ENCODE results near the gene AMOTL1. TPM values are rescaled to one million over a fixed set of nuclear protein-coding genes. Genes with fewer than 3 reads are reported as not detected.

AMOTL1 gene
- total RNA-seq, 1 donor from 2014 or later: 29.8 TPM

GRCh38 chr11:94854770-94855633 is 86.8 kb downstream of the AMOTL1 start:
- DNase-seq (ENCODE audit: low read depth in 2 of 2): no peak

- no peak for DNase-seq (ENCODE audit: low read depth in 2 of 2)
Measured at GRCh38 chr11:94855666-94856065, 87.5 kb downstream of the AMOTL1 start.

DNA sequence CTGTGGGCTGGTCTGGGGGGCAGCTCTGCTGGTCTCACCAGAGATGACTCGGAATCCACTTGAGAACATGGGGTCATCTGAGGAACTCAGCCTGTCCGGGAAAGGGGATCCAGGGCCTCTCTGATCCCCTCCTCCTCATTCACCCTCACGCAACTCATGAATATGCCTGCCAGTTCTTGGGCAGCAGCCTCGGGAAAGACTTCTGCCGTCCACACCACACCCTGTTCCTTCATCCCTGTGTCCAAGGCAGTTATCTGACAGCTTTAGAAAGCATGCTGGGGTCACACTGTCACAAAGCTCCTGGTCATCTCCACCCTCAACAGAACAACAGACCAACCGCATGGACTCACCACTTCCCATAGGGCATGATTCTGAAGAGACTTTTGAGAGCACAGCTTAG is 88.3 kb downstream of the AMOTL1 start:
- DNase-seq (ENCODE audit: low read depth in 2 of 2): no peak

DNA sequence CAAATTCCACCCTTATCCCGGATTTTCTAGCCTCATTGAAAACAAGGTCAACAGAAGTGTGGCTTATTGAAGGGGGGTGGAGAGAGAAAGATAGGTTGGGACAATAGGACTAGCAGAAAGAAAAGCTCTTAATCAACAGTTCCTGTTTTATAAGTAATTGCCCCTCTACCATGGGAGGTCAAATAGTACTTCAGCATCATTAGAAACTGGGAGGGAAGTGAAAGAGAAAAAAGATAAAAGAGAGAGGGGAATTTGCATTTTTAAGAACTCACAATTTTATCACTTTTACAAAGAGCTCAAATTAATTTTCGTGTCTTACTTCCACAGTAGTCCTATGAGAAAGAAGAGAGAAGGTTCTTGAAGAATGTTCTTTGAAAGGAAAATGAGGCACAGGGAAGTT is 89.2 kb downstream of the AMOTL1 start:
- DNase-seq (ENCODE audit: low read depth in 2 of 2): no peak

DNA sequence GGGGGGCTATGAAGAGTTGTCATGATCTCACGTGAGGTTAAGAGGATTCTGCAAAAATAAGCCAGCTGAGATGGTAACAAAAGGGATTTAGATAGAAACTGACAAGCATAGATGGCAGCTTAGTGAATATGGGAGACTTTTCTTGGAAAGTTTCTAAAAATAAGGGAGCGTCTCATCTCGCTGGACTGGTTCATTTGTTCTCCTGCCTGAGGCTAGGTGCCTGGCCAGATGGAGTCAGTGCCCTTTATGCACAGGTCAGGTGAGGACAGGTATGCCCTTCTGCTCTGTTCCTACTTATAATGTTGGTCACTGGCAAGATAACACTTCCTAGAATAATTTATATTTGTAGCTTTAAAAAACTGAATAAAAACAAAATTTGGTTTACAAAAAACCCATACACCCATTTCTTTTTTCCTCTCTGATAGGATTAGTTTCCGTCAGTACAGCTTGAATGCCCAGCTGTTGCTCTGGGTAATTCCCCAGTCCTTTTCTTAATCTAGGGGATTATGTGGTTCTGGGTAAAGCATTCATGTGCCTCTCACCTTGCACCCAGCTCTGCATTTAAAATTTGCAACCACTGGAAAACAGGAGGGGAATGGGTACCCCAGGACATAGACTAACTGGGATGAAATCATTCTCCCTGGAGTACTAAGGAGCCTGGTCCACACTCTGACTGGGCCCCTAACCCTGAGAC is 90.0 kb downstream of the AMOTL1 start:
- no peak for DNase-seq (ENCODE audit: low read depth in 2 of 2)

DNA sequence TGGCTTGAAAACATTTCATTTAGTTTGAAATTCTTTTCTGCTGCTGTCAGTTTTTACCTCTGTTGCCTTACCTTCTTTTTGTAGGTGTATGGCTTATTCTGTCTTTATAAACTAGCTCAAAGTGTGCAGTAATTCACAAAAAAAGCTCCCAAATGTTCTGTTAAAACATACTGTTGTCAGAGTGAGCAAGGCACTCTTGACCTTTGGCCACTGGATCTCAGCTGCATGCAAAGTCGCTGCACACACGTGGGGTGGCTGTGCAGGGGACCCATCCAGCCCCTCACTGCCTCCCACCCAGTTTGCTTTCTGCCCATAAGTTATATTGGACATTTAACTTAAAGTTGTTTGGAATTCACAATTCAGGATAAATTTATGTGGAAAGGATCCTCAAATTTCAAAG is 92.2 kb downstream of the AMOTL1 start:
- no peak for DNase-seq (ENCODE audit: low read depth in 2 of 2)

DNA sequence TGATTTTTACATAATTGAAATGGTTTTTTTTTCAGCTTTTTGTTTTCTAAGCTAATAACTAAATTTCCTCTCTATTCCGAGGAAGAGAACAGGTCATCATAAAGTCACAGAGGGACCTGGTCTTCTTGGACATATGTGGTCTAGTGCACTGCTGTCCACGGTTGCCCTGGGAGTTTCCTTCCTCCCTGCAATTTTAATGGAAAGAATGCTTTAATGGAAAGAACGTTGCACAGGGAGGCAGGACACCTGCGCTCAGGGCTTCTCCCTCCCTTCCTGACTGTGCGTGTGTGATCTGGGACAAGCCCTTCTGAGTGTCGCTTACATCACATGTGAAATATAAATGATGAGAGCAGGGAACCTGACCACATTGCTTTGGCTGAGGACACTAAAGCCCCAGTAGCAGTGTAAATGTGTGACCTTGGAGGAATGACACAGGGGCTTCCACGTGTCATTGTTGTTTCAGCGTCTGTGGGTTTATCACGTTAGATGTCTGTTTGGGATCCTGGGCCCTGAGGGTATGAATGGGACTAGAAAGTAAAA is 93.2 kb downstream of the AMOTL1 start:
- DNase-seq (ENCODE audit: low read depth in 2 of 2): peak in 1 of 2 donors; percentile 90

DNA sequence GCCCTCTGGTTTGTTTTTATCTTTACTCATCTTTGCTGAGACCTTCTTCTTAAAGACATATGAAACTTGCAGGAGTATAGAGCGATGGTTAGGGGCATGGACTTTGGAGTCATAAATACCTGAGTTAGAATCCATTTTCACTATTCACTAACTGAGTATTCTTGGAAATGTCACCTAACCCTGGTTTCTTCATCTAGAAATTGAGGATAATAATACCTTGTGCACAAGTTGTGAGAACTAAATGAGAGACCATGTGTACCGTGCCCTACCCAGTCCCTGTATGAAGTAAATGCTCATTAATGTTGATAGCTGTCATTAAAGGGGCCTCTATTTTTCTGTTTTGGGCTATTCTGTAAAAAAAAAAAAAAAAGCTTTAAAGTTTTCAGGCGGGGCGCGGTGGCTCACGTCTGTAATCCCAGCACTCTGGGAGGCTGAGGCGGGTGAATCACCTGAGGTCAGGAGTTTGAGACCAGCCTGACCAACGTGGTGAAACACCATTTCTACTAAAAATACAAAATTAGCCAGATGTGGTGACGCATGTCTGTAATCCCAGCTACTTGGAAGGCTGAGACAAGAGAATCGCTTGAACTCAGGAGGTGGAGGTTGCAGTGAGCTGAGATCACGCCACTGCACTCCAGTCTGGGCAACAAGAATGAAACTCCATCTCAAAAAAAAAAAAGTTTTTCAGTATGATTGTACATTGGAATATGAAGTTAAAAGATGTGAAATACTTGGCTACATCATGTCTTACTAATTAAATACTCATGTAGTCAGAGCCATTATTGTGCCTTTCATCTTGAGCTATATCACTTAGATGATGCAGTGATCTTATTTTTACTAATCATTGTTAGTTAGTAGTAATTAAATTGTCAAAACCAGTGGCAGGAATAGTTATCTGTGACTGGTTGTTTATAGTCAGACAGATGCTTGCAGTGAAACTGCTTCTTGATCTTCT is 95.0 kb downstream of the AMOTL1 start:
- DNase-seq (ENCODE audit: low read depth in 2 of 2): no peak

DNA sequence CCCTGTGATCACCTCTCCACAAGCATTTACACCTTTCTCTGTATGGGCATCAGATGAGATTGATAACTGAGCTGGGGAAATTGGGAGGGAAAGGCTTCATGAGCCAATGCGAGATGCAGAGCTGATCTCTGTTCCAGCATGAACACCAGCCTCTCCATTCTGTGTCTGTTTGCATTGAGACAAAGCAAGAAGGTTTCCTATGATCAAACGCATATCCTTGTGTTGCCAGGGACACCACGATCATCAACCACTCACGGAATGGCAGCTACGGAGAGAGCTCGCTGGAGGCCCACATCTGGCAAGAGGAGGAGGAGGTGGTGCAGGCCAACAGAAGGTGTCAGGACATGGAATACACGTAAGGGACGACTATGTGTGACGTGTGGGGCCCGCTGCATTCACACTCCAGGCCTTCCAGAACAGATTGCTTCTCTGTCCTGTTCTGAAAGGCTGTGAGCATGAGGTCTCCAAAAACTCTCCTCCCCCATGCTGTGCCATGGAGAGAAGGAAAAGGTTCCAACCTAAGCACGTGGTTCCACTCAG is 96.4 kb downstream of the AMOTL1 start:
- DNase-seq (ENCODE audit: low read depth in 2 of 2): no peak

DNA sequence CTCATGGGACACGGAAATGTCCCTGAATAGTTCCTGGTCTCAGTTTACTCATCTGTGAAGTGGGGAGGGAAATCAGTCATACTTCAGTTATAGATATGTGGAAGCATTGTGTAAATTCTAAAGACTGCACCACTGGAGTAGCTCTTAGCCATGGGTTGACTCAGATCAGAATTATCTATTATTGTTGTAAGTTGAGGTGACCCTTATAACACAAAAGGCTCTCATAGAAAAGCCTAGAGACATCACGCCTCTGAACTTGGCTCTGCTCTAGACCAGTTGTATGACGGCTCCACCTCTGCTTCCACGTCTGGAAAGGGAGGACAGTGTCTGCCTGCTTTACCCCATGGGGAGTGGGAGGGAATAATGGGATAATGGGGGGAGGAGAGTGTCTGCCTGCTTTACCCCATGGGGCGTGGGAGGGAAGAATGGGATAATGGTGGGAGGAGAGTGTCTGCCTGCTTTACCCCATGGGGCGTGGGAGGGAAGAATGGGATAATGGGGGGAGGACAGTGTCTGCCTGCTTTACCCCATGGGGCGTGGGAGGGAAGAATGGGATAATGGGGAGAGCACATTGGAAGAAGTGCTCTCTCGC is 98.2 kb downstream of the AMOTL1 start:
- no peak for DNase-seq (ENCODE audit: low read depth in 2 of 2)

DNA sequence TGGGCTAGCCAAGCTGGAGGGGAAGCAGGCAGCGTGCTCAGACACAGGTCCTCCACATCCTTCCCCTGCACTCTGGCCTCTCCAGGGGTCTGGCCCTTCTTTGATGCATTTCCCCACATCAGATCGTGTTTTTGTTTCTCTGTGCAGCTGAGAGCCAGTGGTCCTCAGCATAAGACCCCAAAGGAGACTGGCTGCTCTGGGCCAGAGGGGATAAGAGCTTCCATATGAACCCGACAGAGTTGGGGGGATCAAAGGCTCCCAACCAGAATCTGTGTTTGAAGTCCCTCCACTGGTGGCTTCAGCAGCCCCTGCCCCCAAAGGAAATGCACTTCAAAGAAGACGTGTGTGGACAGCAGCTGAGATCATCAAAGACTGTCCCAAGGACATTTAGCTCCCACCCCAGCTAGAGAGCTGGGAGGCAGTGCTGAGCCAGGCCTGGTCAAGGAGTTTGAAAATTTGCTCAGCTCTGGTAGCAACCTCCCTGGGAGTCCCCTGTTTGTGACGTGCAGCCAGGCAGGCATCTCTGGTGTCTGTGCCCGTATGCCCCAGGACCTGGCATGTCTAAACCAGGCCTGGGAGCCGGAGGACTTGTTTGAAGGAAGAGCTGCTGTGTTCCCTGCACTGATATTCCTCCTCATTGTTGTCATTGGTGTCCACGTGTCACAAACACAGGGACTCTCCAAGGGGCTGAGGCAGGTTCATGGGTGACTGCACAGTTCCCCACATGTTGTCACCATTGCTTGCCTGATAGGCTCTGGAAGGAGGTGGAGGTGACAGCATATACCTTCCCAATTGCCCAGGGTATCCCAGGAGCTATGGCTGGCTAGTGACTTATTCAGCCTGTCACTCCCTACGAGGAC is 99.0 kb downstream of the AMOTL1 start:
- DNase-seq (ENCODE audit: low read depth in 2 of 2): no peak

- no peak for DNase-seq (ENCODE audit: low read depth in 2 of 2)
Measured at GRCh38 chr11:94868468-94868867, 100.3 kb downstream of the AMOTL1 start.

DNA sequence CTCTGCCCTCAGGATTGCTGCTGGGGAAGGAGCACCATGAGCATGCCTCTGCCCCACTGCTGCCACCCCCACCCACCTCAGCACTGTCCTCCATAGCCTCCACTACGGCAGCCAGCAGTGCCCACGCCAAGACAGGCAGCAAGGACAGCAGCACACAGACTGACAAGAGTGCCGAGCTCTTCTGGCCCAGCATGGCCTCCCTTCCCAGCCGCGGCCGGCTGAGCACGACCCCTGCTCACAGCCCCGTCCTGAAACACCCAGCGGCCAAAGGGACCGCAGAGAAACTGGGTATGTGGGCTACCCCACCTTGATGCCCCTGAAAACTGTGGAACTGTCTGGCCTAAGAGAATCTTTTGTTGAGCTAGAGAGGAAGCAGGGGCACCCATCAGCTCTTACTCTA is 101.0 kb downstream of the AMOTL1 start:
- DNase-seq (ENCODE audit: low read depth in 2 of 2): no peak

GRCh38 chr11:94870422-94870821 is 102.3 kb downstream of the AMOTL1 start:
- no peak for DNase-seq (ENCODE audit: low read depth in 2 of 2)

GRCh38 chr11:94871491-94872185 is 103.5 kb downstream of the AMOTL1 start:
- no peak for DNase-seq (ENCODE audit: low read depth in 2 of 2)

DNA sequence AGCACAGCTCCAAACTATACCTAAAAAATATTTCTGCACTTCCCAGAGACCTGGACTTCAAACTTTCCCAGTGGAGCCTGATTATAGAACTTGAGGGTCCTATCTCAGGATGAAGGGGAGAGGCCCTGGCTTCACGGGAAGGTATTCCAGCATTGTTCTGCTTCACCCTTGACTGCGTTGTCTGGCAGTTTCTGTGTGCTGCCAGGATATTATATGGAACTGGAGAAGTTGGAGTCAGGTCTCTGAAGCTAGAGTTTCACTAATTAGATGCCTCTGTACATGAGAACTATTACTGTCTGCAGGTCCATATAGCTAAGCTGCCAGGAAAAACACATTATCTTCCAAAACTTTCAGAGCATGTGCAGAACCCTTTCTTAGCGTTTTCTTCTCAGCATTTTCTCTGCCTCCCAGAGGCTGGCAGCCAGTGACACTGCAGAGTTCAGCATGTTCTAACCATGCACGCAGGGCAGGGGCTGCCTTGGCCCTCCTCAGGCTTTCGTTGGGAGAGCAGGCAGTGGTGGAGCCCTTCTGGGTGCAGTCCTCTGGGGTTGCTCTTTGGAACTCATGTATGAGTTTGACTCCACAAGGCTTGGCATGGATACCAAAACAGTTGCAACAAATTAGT is 105.9 kb downstream of the AMOTL1 start:
- no peak for DNase-seq (ENCODE audit: low read depth in 2 of 2)

GRCh38 chr11:94876222-94876621 is 108.1 kb downstream of the AMOTL1 start:
- peak in 1 of 2 donors; percentile 8 for DNase-seq (ENCODE audit: low read depth in 2 of 2)

DNA sequence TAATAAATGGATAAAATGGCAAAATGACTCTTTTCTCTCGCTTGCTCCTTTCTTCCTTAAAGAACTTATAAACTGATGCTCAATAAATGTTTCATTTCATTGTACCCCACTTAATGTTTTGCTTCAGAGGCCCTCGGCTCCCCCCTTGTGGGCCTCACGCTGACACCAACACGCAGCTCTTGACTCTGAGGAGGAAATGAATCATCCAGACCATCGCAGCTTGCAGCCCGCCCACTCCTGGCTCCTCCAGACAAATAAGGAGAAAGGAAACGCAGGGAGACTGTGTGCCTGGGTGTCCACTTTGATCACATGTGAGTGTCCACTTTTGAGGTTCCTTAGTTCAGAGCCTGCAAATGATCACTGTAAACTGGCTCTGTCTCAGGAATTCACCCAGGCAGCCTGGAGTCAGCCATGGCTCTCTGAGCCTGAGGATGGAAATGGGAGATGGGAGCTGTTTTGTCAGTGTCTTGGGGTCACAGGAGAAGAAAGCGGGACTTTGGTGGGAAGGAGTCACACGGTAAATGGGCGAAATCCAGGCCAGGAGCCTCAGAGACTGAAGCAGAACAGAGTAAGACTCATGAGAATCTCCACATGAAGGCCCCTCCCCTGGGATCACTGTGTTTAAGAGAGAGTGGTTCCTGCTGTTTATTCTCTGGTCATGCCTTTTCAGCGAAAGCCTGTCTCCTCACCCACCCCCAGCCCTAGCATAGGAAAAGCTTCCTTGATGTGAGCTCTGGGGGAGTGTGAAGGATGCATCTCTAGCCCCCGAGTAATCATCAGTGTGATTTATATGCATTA is 108.7 kb downstream of the AMOTL1 start:
- peak; percentile 78 to 95 for DNase-seq (ENCODE audit: low read depth in 2 of 2)

Measured in lung microvascular endothelial cell (primary cell).